ENCODE data around the gene ZSCAN20.

The ZSCAN20 gene

GRCh38 chr1:33435096-33435820 is 37.2 kb upstream of the ZSCAN20 start:
- H3K4me1 Mint-ChIP-seq: peaks cover 81% of the 10 kb centered on the region
- H3K27me3 Mint-ChIP-seq (ENCODE audit: low read depth, poor library complexity): no peaks in the 10 kb centered on the region
- peak overlapping the region; percentile 94 for H3K27ac Mint-ChIP-seq
- DNase-seq: no peak
- no peaks in the 10 kb centered on the region for H3K36me3 Mint-ChIP-seq (ENCODE audit: low read depth)
- no peak for TF ChIP-seq CTCF (IDR thresholded peaks at IDR 0.05)
- H3K9me3 Mint-ChIP-seq: no peaks in the 10 kb centered on the region
- H3K4me3 Mint-ChIP-seq: no peak overlapping the region

GRCh38 chr1:33436557-33437285 is 35.7 kb upstream of the ZSCAN20 start:
- Mint-ChIP-seq H3K4me1 (peaks cover 91% of the 10 kb centered on the region), H3K4me3 (peak overlapping the region; percentile 27), H3K36me3 (ENCODE audit: low read depth) (no peaks in the 10 kb centered on the region), H3K27me3 (ENCODE audit: low read depth, poor library complexity) (no peaks in the 10 kb centered on the region), H3K9me3 (no peaks in the 10 kb centered on the region), H3K27ac (peak overlapping the region; percentile 89)
- no peak for DNase-seq
- TF ChIP-seq CTCF (IDR thresholded peaks at IDR 0.05): no peak

- H3K27ac Mint-ChIP-seq: peak overlapping the region; percentile 89
- no peak for TF ChIP-seq CTCF (IDR thresholded peaks at IDR 0.05)
- no peak for DNase-seq
- no peaks in the 10 kb centered on the region for H3K9me3 Mint-ChIP-seq
- H3K27me3 Mint-ChIP-seq (ENCODE audit: low read depth, poor library complexity): no peaks in the 10 kb centered on the region
- no peaks in the 10 kb centered on the region for H3K36me3 Mint-ChIP-seq (ENCODE audit: low read depth)
- H3K4me1 Mint-ChIP-seq: peaks cover 100% of the 10 kb centered on the region
- no peak overlapping the region for H3K4me3 Mint-ChIP-seq
Observed at GRCh38 chr1:33438364-33439160, 33.9 kb upstream of the ZSCAN20 start.

- Mint-ChIP-seq H3K27me3 (ENCODE audit: low read depth, poor library complexity) (no peaks in the 10 kb centered on the region), H3K4me3 (peak overlapping the region; percentile 10), H3K36me3 (ENCODE audit: low read depth) (no peaks in the 10 kb centered on the region), H3K27ac (peak overlapping the region; percentile 88), H3K9me3 (no peaks in the 10 kb centered on the region), H3K4me1 (peaks cover 100% of the 10 kb centered on the region)
- no peak for DNase-seq
- TF ChIP-seq CTCF (IDR thresholded peaks at IDR 0.05): no peak
Observed at GRCh38 chr1:33439662-33440061, 32.8 kb upstream of the ZSCAN20 start.

GRCh38 chr1:33441088-33441745 is 31.2 kb upstream of the ZSCAN20 start:
- no peak for TF ChIP-seq CTCF (IDR thresholded peaks at IDR 0.05)
- peaks cover 4% of the 10 kb centered on the region for H3K36me3 Mint-ChIP-seq (ENCODE audit: low read depth)
- no peak for DNase-seq
- H3K27ac Mint-ChIP-seq: peak overlapping the region; percentile 56
- H3K4me1 Mint-ChIP-seq: peaks cover 100% of the 10 kb centered on the region
- H3K27me3 Mint-ChIP-seq (ENCODE audit: low read depth, poor library complexity): peaks cover under 1% of the 10 kb centered on the region
- H3K4me3 Mint-ChIP-seq: peak overlapping the region; percentile 41
- no peaks in the 10 kb centered on the region for H3K9me3 Mint-ChIP-seq

Data from nephron progenitor cell (in vitro differentiated cells).